GDM1 (cell line): ENCODE results near the gene RAB3C.

Experiments
- DNase-seq: peaks from one replicate; lab custom pipeline; 2025; lab: John Stamatoyannopoulos, UW

Gene RAB3C

DNA sequence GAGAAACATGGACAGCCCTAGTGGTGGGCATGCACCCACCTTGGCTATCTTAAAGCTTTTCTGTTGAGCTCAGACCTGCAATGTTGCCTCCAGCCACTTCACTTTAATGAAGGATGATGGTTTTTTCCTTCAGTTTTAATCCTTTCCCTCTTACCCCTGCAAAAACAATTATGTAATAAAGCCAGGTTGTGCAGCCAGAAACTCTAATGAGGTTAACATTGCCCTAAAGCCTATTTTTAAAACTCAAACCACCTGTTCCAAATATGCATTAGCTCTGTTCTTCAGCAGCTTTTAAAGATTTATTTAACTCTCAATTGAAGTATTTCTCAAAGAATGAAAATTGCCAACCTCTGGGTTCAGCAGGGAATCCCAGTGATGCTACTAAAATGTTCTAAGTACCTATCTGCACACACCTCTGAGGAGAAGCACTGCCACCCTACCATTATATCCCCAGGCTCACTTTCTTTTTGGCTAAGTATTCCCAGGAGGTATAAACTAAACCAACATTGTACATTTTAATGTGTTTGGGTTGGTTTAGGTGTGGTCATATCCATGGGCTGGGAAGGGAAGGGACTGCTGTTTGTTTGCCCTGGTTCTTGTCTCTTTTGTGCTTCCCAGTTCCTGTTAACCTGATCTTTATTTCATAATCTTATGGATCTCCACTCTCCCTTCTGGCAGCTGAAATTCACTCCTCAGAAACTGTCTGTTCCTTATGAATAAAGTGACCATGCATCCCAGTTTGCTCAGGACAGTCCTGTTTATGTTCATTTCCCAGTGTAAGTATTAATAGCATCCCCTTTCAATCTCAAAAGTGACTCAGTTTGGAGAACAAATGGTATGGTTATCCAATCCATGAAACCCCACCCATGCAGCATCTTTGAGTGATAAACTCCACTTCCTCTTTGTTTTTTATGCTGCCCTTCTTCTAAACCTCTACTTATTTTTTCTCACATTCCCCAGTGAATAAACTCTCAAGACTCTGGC is 251.7 kb downstream of the RAB3C start:
- DNase-seq, result no peak

DNA sequence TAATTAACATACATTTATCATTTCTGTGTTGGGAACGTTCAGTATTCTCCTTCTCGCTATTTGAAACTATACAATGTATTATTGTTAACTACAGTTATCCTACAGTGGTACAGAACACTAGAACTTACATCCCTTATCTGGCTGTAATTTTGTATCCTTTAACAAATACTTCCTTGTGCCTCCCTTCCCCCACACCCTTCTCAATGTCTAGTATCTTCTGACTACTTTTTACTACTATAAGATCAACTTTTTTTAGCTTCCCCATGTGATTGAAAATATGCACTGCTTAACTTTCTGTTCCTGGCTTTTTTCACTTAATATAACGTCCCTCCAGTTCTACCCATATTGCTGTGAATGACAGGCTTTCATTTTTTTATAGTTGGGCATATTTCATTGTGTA is 253.5 kb downstream of the RAB3C start:
- no peak for DNase-seq

DNA sequence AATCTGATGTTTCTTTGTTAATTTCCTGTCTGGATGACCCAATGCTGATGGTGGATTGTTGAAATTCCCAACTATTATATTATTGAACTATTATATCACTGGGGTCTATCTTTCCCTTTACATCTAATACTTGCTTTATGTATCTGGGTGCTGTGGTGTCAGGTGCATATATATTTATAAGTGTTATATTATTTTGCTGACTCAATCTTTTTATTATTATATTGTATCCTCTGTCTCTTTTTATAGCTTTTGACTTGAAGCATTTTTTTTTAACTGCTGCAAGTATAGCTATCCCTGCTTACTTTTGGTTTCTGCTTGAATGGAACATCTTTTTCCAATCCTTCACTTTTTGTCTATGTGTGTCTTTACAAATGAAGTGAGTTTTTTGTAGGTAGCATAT is 255.9 kb downstream of the RAB3C start:
- no peak for DNase-seq

DNA sequence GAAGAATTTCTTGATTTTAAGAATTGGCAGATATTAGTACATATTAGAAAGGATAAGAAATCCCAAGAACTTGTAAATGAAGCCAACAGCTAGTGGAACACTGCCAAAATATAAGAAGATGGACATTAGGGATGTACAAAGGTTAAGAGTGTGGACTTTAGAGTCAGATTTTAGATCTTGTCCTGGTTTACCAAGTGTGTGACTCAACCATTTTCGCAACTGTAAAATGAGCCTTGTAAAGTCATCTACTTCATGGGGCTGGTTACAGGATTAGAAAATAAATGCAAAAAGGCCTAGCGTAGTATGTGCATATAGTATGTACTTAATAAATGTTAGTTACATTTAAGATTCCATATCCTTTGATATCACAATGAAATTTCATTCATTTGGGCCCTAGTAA is 260.0 kb downstream of the RAB3C start:
- no peak for DNase-seq

DNA sequence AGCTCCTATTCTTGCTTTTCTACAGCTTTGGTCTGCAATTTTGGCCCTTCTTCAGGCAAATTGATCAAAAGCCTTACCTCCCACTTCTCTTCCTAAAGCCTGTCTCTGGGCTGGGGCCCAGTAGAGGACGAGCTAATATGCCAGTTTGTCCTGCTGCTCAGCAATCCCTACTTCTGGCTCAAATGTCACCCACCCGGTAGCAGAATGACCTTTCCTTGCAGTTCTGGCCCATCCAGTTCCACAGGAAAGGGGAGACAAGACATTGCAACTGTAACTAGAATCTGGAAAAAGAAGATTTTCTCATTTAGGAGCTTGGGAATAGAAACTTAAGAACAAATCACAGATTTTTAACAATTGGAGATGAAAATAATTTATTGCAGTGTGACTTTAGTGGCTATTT is 261.5 kb downstream of the RAB3C start:
- no peak for DNase-seq

DNA sequence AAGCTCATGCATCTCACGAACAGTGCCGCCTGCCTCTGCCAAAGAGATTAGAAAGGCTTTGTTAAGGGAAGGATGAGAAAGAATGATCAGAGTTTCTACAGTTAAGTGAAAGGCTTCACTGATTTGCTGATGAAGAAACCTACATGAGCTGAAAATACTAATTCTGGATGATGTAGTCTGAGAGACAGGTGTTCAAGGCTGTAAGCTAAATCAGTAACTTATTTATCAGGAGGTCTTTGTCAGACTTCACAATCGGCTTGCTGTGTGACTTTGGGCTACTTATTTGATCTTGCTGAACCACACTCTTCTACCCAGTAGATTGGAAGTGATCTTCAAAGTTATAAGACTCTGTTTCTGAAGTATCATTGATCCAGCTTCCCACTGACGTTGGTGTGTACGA is 264.2 kb downstream of the RAB3C start:
- no peak for DNase-seq

DNA sequence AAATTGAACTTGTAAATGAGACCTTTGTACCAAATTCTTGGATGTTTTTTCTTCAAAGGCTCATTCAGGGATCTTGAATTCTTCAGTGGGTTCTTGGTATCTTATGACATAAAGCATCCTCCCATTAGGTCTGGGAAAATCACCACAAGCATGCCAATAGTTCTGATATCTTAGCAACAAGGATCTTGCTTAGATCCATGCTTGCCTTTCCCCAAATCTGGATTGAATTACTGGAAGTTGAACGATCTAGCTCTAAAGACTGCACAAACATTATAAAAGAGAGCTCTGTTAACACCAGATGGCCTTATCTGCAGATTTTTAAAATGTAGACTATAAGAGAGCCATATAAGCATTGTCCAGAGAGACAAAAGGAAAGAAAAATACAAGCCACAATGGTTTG is 266.3 kb downstream of the RAB3C start:
- no peak for DNase-seq

GRCh38 chr5:58849921-58850667 is 267.2 kb downstream of the RAB3C start:
- DNase-seq, result peak; percentile 4

- DNase-seq, result no peak
Observed at GRCh38 chr5:58851153-58851552, 268.3 kb downstream of the RAB3C start.

GRCh38 chr5:58851571-58851970 is 268.7 kb downstream of the RAB3C start:
- no peak for DNase-seq

DNA sequence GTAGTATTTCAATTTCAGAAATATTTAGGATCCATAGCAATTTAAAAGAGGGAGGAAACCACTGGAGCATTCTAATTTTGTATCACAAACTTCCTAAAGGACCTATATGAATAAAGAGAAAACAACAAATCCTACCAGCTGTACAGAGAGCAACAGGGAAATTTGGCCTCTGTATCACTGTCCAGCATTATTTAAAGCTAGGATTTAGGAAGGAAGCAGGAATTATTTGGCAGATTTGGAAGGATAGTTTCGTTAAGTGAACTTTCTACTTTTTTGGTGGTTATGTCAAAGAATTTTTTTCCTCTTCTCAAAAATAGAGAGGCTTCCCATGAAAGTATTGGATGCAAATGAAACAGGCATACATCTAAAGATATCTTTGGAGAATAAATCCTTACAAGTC is 269.7 kb downstream of the RAB3C start:
- no peak for DNase-seq

- peak; percentile 5 for DNase-seq
Observed at GRCh38 chr5:58854441-58854840, 271.6 kb downstream of the RAB3C start.

DNA sequence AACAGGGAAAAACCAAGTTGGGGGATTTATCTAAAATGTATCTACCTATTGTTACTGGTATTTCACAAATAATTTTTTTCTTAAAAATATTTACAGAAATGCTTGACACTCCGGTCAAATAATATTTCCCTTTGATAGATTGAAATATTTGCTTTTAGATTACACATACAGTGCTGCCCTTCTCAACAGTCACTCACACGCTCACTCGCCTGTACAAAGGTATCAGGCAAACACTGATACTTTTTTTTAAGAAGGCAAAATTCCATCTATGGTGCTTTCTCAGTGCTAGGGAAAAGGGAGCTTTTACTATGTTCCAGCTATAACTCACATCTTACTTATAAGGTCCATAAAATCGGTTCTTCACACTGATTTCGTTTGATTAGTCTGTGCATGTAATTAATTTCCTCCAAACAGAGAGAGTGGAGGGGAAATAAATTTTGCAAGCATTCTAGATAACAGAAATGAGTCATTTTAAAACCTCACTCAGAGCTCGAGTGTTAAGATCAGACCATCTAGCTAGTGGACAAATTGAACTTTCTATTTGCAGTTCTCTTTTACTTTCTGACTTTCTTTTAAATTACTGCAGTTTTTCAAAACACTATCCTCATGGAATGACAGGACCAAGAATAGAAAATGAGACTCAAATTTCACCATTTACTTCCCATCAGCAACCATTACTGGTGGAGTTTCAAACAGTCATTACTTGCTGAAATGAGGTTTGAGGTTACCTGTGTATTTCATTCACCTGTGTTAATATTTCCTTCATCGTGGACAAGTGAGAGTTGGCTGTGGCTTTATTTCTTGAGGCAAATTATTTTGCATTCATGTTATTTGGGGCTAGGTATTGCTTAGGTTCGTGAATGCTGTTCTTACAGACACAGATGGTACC is 273.2 kb downstream of the RAB3C start:
- no peak for DNase-seq

GRCh38 chr5:58857609-58858008 is 274.7 kb downstream of the RAB3C start:
- DNase-seq, result no peak

- peak; percentile 33 for DNase-seq
Observed at GRCh38 chr5:58860680-58861079, 277.8 kb downstream of the RAB3C start.

DNA sequence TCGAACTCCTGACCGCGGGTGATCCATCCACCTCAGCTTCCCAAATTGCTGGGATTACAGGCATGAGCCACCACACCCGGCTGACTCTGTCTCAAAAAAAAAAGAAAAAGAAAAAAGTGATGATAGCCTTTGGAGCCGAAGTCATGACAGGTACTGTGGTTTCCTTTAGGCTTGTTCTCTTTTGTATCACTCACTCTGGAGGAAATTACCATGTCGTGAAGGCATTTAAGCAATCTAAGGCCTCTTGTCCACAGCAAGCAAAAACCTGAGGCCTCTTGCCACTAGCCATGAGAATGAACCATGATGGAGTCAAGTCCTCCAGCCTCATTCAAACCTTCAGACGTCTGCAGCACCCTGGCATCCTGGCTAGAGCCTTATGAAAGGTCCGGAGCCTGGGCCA is 286.1 kb downstream of the RAB3C start:
- DNase-seq, result no peak

DNA sequence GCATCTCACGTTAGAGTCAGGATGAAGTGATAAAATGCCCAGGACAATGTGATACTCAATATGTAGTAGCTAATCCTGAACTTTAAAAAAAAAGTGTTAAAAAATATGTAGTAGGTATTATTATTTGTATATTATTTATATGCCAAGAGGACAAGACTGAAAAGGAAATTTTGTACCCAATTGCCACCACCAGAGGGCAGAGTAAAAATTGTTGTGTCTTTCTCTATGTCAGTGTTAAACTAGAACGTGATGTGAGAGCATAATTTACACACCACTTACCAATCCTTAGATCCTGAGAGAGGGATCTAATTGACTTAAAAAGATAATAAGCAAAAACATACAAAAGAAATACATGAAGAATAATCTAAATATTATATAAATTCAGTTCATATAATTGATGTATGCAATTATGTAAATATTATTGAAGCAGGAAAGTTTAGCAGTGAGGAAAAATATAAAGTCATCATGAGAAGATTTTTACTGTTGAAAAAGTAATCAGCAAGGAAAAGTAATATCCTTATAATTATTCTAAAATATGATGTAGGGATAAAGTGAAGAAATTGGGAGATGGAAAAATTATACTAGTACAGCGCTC is 288.9 kb downstream of the RAB3C start:
- peak; percentile 1 for DNase-seq

GRCh38 chr5:58872670-58873273 is 289.9 kb downstream of the RAB3C start:
- DNase-seq, result no peak

DNA sequence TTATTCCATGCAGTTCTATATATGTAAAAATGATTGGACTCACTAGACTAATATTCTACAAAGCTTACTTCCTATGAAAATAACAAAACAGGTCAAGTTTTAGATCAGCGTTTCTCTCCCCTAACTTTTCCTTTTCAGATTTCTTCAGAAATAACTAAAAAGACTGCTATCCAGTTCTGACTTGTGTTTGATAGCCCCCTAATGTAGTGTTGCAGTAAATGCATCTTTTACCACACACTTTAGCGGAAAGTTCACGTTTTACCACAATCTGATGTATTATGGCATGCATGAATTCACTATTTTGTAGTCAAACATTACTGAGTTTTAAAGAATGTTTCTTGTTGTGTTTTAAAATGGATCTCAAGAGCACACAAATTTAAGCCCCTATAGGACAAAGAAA is 292.7 kb downstream of the RAB3C start:
- no peak for DNase-seq

- DNase-seq, result no peak
Observed at GRCh38 chr5:58885260-58885659, 302.4 kb downstream of the RAB3C start.
